Adrenal gland (tissue), 12 donors: Measurements from ENCODE around the gene EPHB2. TPM values are rescaled to one million over a fixed set of nuclear protein-coding genes. Genes with fewer than 3 reads are reported as not detected.
A peak's percentile ranks its signal among the peaks of the same experiment; 100 is the strongest.

Experiments
- DNase-seq, 7 donors: peaks; one replicate each; pipeline ENCODE4 v3.0.0-alpha.2; 2019 to 2020
- H3K27ac ChIP-seq, 5 donors: fragments of 200-600 bp; sonication (generic) in 4 of 5; 1 replicate in 3 of 5; 2 replicates in 2 of 5; pipeline versions ENCODE4 v1.5.1 to v1.8.0; 2016 to 2020; ENCODE audit warnings: mild to moderate bottlenecking in 1 of 5
- H3K27me3 ChIP-seq: fragments of 200-600 bp; 2 replicates; pipeline ENCODE4 v1.8.0; 2021
- H3K36me3 ChIP-seq, 2 donors: fragments of 200-600 bp; replicated peaks in 1 of 2; 1 replicate in 1 of 2; 2 replicates in 1 of 2; pipeline versions ENCODE4 v1.5.1 to v1.8.0; 2018 to 2022
- H3K4me1 ChIP-seq, 2 donors: fragments of 200-600 bp; replicated peaks in 1 of 2; 1 replicate in 1 of 2; 2 replicates in 1 of 2; pipeline versions ENCODE4 v1.5.1 to v1.8.0; 2018 to 2021
- H3K4me3 ChIP-seq, 4 donors: fragments of 200-600 bp; sonication (generic) in 3 of 4; one replicate each; pipeline ENCODE4 v1.5.1; 2016 to 2018
- H3K9me3 ChIP-seq, 3 donors: fragments of 200-600 bp; sonication (generic) in 1 of 3; replicated peaks in 1 of 3; 1 replicate in 2 of 3; 2 replicates in 1 of 3; pipeline versions ENCODE4 v1.5.1 to v1.8.0; 2016 to 2021
- CTCF ChIP-seq, 6 experiments: fragments of 450-650 bp in 4 of 6; fragments of 200-600 bp in 2 of 6; sonication (generic) in 1 of 6; IDR thresholded peaks; 1 replicate in 5 of 6; 2 replicates in 1 of 6; pipeline versions ENCODE4 v1.5.1 to v1.8.0; 2016 to 2021; ENCODE audit warnings: antibody characterized with exemption in 6 of 6, mild to moderate bottlenecking in 2 of 6, moderate library complexity in 1 of 6
- POLR2A ChIP-seq, 2 donors: fragments of 450-650 bp; IDR thresholded peaks; one replicate each; pipeline ENCODE4 v1.6.1; 2017; ENCODE audit warnings: antibody characterized with exemption in 2 of 2, mild to moderate bottlenecking in 2 of 2, moderate library complexity in 1 of 2
- WGBS, 4 donors: extraction: QIAGEN DNeasy Blood & Tissue Kit in 2 of 4; methylation state at CpG; one replicate each; pipeline versions ENCODE4 v1.1.5 to v1.1.7; 2013 to 2017; 5-methylcytosine and 5-hydroxymethylcytosine counted together
- intact Hi-C, 2 donors: fragments of 100-400 bp; cut with DNase I; formaldehyde crosslinking; loops; one replicate each; pipeline versions ENCODE4 v1.14.1 to v1.15.0; 2022 to 2023
- polyA plus RNA-seq, 3 donors: library from polyadenylated mRNA; stranded (reverse); fragments of 200-250 nt in 2 of 3; fragments of 350-450 nt in 1 of 3; fragmentation: Illumina TruSeq in 1 of 3; extraction: RNeasy Lipid Tissue Mini Kit (QIAGEN cat#74804) in 1 of 3; gene quantifications; one replicate each; pipeline ENCODE4 v1.2.3, GENCODE V29; 2013 to 2014
- total RNA-seq, 9 donors: library from RNA; depleted of rRNA in 4 of 9; stranded (reverse); fragments of >200 nt in 4 of 9; fragments of 120-200 nt in 1 of 9; fragmentation: NEBNext Ultra II Directional in 1 of 9; extraction: Animal tissue kit (Norgen Biotek cat#: 25700) in 1 of 9; gene quantifications; one replicate each; pipeline versions ENCODE4 v1.1.0 to v1.2.4, GENCODE V29; 2013 to 2023
- donor health status: healthy with polysubstance abuse.
- donor health status: Bipolar disorder and iron deficiency.
- donor health status: DM: yes; HTN: yes; CAD: no.
- donor health status: DM: no; HTN: no; CAD: no.
- donor health status: DM: no; HTN: no; CAD: no.
- donor health status: DM: yes; HTN: yes; CAD: no.

EPHB2 gene
- total and polyA plus RNA-seq, 12 donors: 0.67 to 10.3 (median 3.1) TPM

GRCh38 chr1:22826604-22827580 is 116.3 kb downstream of the EPHB2 start:
- Histone ChIP-seq H3K9me3 (no peaks in the 10 kb centered on the region), H3K27ac (peak overlapping the region in 1 of 5 donors; percentile 21), H3K4me3 (no peak overlapping the region), H3K36me3 (no peaks in the 10 kb centered on the region), H3K27me3 (no peaks in the 10 kb centered on the region), H3K4me1 (peaks cover 0 to 10% of the 10 kb centered on the region in 2 donors)
- peak in 1 of 7 donors; percentile 24 for DNase-seq
- 80 to 84% (median 84%) methylated on average over 15 of the region's 15 CpGs for WGBS, 4 donors
- intact Hi-C loops: no loop called here
- no peak for TF ChIP-seq CTCF (IDR thresholded peaks at IDR 0.05)
- TF ChIP-seq POLR2A (IDR thresholded peaks at IDR 0.05): no peak

- 77 to 85% (median 82%) methylated on average over 4 to 9 of the region's 9 CpGs for WGBS, 4 donors
- TF ChIP-seq CTCF (IDR thresholded peaks at IDR 0.05) (no peak), POLR2A (IDR thresholded peaks at IDR 0.05) (no peak)
- H3K4me1 ChIP-seq: peaks cover 0 to 16% of the 10 kb centered on the region in 2 donors
- no peaks in the 10 kb centered on the region for H3K36me3 ChIP-seq
- no peak overlapping the region for H3K4me3 ChIP-seq
- no peaks in the 10 kb centered on the region for H3K9me3 ChIP-seq
- H3K27me3 ChIP-seq: no peaks in the 10 kb centered on the region
- intact Hi-C loops: no loop called here
- no peak for DNase-seq
- no peak overlapping the region for H3K27ac ChIP-seq
These were observed 117.2 kb downstream of the EPHB2 start for GRCh38 chr1:22827666-22828483.

- Histone ChIP-seq H3K9me3 (no peaks in the 10 kb centered on the region), H3K27ac (no peak overlapping the region), H3K4me1 (peaks cover 0 to 16% of the 10 kb centered on the region in 2 donors), H3K27me3 (no peaks in the 10 kb centered on the region), H3K36me3 (no peaks in the 10 kb centered on the region), H3K4me3 (no peak overlapping the region)
- 71 to 89% (median 82%) methylated on average over 15 of the region's 15 CpGs for WGBS, 4 donors
- TF ChIP-seq CTCF (IDR thresholded peaks at IDR 0.05) (no peak), POLR2A (IDR thresholded peaks at IDR 0.05) (no peak)
- peak in 2 of 7 donors; percentile 40 to 61 for DNase-seq
- intact Hi-C loops: no loop called here
These were observed 118.1 kb downstream of the EPHB2 start for GRCh38 chr1:22828484-22829308.
